Neural progenitor cell (in vitro differentiated cells): ENCODE measurements around the gene OCA2.

Experiments
- EZH2 ChIP-seq: fragments of 200-600 bp; sonication (generic); IDR thresholded peaks from 2 replicates; pipeline ENCODE4 v1.6.1; 2017; ENCODE audit warnings: antibody characterized with exemption, mild to moderate bottlenecking, moderate library complexity
- EZH2phosphoT487 ChIP-seq: fragments of 200-600 bp; sonication (generic); IDR thresholded peaks from 2 replicates; pipeline ENCODE4 v1.6.1; 2017; ENCODE audit warnings: antibody characterized with exemption
- TF ChIP-seq, protein P1 (sequence below): fragments of 200-600 bp; sonication (generic); IDR thresholded peaks from 2 replicates; pipeline ENCODE4 v1.5.1; 2017; ENCODE audit warnings: antibody characterized with exemption, mild to moderate bottlenecking

DNA sequence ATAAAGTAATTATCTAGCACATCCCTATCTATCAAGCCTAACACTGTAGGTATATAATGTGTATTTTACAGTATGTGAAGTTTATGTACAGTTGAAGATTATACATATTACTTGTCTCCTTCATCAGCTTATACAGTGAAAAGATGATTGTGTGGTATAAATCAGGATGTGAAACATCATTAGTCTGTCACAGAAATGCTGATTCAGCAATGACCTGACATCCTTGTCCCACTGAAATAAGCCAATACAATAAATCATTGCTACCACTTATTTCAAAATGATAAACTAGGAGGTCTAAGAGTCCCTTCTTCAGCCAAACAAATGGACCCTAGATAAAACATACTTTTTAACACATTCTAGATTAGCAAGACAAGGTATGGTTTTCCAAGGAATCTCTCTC, 225.3 kb downstream of the OCA2 start:
- TF ChIP-seq EZH2 (no peak), EZH2phosphoT487 (no peak)
- TF ChIP-seq, protein P1, sequence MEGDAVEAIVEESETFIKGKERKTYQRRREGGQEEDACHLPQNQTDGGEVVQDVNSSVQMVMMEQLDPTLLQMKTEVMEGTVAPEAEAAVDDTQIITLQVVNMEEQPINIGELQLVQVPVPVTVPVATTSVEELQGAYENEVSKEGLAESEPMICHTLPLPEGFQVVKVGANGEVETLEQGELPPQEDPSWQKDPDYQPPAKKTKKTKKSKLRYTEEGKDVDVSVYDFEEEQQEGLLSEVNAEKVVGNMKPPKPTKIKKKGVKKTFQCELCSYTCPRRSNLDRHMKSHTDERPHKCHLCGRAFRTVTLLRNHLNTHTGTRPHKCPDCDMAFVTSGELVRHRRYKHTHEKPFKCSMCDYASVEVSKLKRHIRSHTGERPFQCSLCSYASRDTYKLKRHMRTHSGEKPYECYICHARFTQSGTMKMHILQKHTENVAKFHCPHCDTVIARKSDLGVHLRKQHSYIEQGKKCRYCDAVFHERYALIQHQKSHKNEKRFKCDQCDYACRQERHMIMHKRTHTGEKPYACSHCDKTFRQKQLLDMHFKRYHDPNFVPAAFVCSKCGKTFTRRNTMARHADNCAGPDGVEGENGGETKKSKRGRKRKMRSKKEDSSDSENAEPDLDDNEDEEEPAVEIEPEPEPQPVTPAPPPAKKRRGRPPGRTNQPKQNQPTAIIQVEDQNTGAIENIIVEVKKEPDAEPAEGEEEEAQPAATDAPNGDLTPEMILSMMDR: no peak
